Nephron (organoid): ENCODE results near the gene LIN7A.

Experiments
- H3K27ac Mint-ChIP-seq, 3 experiments: 2 replicates each; pipeline ENCODE4 v1.8.0; 2020; ENCODE audit warnings: mixed read lengths in 3 of 3, mild to moderate bottlenecking in 2 of 3, moderate library complexity in 1 of 3
- H3K27me3 Mint-ChIP-seq: 2 replicates; pipeline ENCODE4 v1.8.0; 2021; ENCODE audit warnings: low read depth, mild to moderate bottlenecking, moderate library complexity, mixed read lengths
- H3K36me3 Mint-ChIP-seq: 2 replicates; pipeline ENCODE4 v1.8.0; 2020; ENCODE audit warnings: low read depth, mixed read lengths
- H3K4me1 Mint-ChIP-seq: 2 replicates; pipeline ENCODE4 v1.8.0; 2020; ENCODE audit warnings: mixed read lengths
- H3K4me3 Mint-ChIP-seq, 3 experiments: 2 replicates each; pipeline ENCODE4 v1.8.0; 2020; ENCODE audit warnings: mild to moderate bottlenecking in 3 of 3, mixed read lengths in 3 of 3, moderate library complexity in 2 of 3
- H3K9me3 Mint-ChIP-seq: 2 replicates; pipeline ENCODE4 v1.8.0; 2020; ENCODE audit warnings: mixed read lengths
- TF ChIP-seq, protein P1 (sequence below), 3 experiments: fragments of 200-600 bp; sonication (generic); IDR thresholded peaks; one replicate each; pipeline ENCODE4 v1.5.0; 2021; ENCODE audit warnings: antibody characterized with exemption in 3 of 3; ENCODE audit not compliant: unreplicated experiment in 3 of 3

LIN7A gene

DNA sequence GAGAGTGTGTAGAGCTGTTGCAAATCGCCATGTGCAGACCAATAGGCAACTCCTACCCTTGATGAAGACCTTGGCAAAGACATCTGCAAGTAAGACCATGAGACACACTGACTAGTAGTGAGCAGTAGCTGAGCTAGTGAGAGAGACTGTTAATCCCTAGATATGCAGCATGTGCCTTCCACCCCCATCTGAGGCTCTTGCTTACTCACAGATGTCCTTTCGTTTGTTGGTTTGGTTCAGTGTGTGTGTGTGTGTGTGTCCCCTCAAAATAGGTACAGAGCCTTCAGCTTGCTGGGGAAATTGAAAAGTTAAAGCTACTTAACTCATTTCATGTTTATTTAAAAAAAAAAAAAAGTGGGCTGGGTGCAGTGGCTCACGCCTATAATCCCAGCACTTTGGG lies 183.5 kb downstream of the LIN7A start:
- H3K4me3 Mint-ChIP-seq = no peak overlapping the region
- no peaks in the 10 kb centered on the region for H3K27me3 Mint-ChIP-seq
- H3K36me3 Mint-ChIP-seq = no peaks in the 10 kb centered on the region
- H3K9me3 Mint-ChIP-seq = no peaks in the 10 kb centered on the region
- peaks cover 12% of the 10 kb centered on the region for H3K4me1 Mint-ChIP-seq
- TF ChIP-seq, protein P1, sequence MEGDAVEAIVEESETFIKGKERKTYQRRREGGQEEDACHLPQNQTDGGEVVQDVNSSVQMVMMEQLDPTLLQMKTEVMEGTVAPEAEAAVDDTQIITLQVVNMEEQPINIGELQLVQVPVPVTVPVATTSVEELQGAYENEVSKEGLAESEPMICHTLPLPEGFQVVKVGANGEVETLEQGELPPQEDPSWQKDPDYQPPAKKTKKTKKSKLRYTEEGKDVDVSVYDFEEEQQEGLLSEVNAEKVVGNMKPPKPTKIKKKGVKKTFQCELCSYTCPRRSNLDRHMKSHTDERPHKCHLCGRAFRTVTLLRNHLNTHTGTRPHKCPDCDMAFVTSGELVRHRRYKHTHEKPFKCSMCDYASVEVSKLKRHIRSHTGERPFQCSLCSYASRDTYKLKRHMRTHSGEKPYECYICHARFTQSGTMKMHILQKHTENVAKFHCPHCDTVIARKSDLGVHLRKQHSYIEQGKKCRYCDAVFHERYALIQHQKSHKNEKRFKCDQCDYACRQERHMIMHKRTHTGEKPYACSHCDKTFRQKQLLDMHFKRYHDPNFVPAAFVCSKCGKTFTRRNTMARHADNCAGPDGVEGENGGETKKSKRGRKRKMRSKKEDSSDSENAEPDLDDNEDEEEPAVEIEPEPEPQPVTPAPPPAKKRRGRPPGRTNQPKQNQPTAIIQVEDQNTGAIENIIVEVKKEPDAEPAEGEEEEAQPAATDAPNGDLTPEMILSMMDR (IDR thresholded peaks at IDR 0.05; ENCODE audit: unreplicated experiment in 3 of 3) = no peak
- H3K27ac Mint-ChIP-seq = no peak overlapping the region

DNA sequence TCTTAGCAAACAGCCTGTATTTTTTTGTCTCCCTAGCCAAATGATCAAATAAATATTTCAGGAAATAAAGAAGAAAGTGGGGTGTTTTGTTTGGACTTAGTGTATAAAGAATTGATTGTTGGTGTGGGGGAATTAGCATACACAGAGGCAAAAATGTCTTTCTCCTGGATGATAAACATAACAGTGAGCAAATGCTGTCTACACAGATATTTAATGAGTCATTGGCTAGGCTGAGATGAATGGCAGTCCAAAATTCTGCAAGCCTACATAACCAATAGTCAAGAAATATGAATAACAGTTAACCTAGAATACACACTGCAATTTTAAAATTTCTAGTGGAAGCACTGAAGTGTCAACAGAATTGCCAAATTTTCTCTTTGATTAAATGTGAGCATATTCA lies 185.3 kb downstream of the LIN7A start:
- H3K27ac Mint-ChIP-seq = no peak overlapping the region
- H3K36me3 Mint-ChIP-seq = no peaks in the 10 kb centered on the region
- H3K4me1 Mint-ChIP-seq = peaks cover 23% of the 10 kb centered on the region
- no peak overlapping the region for H3K4me3 Mint-ChIP-seq
- H3K27me3 Mint-ChIP-seq = no peaks in the 10 kb centered on the region
- TF ChIP-seq, protein P1 (IDR thresholded peaks at IDR 0.05; ENCODE audit: unreplicated experiment in 3 of 3) = no peak
- no peaks in the 10 kb centered on the region for H3K9me3 Mint-ChIP-seq

DNA sequence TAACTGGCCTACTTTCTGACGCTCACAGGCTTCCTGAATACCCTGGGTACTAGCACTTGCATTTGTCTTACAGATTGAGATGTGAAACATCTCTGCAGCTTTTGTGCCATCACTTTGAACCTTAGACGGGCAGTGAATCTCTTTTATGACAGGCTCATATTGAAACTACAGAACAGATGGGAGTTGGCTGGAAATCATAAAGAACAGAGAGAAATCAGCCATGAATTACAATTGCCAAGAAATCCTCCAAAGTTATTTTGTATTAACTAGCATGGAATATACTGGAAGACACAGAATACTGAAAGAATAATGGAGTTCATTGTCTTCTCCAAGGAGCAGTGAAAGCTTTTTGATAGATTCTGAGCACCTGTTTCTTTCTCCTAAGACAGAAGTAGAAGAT lies 188.3 kb downstream of the LIN7A start:
- Mint-ChIP-seq H3K36me3 (no peaks in the 10 kb centered on the region), H3K27me3 (no peaks in the 10 kb centered on the region), H3K9me3 (no peaks in the 10 kb centered on the region), H3K4me1 (peaks cover 36% of the 10 kb centered on the region), H3K4me3 (no peak overlapping the region), H3K27ac (peak overlapping the region in 2 of 3 experiments; percentile 18 to 77)
- TF ChIP-seq, protein P1 (IDR thresholded peaks at IDR 0.05; ENCODE audit: unreplicated experiment in 3 of 3) = no peak

DNA sequence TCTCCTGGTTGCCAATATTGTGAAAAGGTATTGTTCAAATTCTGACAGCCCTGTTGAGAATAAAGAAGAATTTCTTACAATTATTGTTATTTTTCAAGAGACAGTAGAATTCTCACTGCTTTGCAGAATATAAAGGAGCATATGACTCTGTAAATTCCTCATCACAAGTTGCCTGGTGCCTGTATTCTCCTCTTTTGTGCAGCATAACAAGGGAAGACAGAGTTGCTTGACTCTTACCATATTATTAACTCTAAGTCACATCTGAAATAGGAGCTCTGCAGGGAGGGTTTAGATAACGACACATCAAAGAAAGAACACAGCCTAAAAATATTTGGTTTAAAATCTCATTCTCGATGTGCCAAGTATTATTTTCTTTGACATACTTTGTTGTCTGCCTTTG lies 189.9 kb downstream of the LIN7A start:
- no peaks in the 10 kb centered on the region for H3K27me3 Mint-ChIP-seq
- TF ChIP-seq, protein P1 (IDR thresholded peaks at IDR 0.05; ENCODE audit: unreplicated experiment in 3 of 3) = no peak

DNA sequence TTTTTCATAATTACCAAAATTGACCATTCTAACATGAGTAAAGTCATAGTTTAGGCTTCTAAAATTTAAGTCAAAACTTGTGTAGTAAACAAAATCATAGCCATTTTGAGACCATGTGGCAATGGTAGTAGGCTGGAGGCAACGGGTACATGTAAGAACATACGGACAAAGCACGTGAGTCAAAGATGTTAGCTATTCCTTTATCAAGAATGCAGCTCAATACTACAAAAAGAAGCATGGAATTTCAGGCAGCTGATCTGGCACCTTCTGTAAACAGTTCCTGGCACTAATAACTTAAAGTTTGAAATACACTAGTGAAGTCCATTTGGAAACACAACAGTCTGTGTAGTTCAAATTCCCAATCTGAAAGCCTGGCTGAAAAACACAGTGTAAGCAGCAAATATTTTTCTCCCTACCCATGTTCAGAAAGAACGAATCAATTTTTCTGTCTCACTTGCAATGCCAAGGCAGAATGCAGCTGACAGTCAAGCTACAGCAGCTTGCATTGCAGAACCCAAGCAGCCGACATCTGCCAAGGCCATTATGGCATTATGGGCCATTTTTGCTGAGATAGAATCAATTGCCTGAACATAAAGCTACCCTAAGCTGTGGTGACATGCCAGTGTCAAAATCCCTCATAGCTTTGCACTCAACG lies 191.8 kb downstream of the LIN7A start:
- H3K36me3 Mint-ChIP-seq = no peaks in the 10 kb centered on the region
- no peaks in the 10 kb centered on the region for H3K27me3 Mint-ChIP-seq
- H3K9me3 Mint-ChIP-seq = no peaks in the 10 kb centered on the region
- no peak overlapping the region for H3K4me3 Mint-ChIP-seq
- TF ChIP-seq, protein P1 (IDR thresholded peaks at IDR 0.05; ENCODE audit: unreplicated experiment in 3 of 3) = no peak
- H3K4me1 Mint-ChIP-seq = peaks cover 50% of the 10 kb centered on the region
- peak overlapping the region in 1 of 3 experiments; percentile 37 for H3K27ac Mint-ChIP-seq

More for the DNA sequence above, 189.9 kb downstream of the LIN7A start:
- H3K36me3 Mint-ChIP-seq = no peaks in the 10 kb centered on the region
- peaks cover 37% of the 10 kb centered on the region for H3K4me1 Mint-ChIP-seq
- peak overlapping the region in 1 of 3 experiments; percentile 57 for H3K27ac Mint-ChIP-seq
- H3K4me3 Mint-ChIP-seq = peak overlapping the region in 1 of 3 experiments; percentile 4
- no peaks in the 10 kb centered on the region for H3K9me3 Mint-ChIP-seq
